Osteoblast (primary cell): ENCODE data around the gene LAMP5. TPM values are rescaled to one million over a fixed set of nuclear protein-coding genes. Genes with fewer than 3 reads are reported as not detected.

Experiments
- DNase-seq: peaks from one replicate; pipeline ENCODE4 v3.0.0; 2011; ENCODE audit warnings: low spot score, mixed read lengths; ENCODE audit not compliant: insufficient read length; ENCODE audit errors: missing footprints
- H2AFZ ChIP-seq: 2 replicates; pipeline ENCODE4 v1.6.0; 2011; ENCODE audit warnings: mild to moderate bottlenecking, low read length
- H3K27ac ChIP-seq: 2 replicates; pipeline ENCODE4 v1.5.1; 2011; ENCODE audit warnings: mild to moderate bottlenecking, low read depth, low read length, moderate library complexity
- H3K27me3 ChIP-seq: 2 replicates; pipeline ENCODE4 v1.6.0; 2012; ENCODE audit warnings: mild to moderate bottlenecking, control low read depth, inconsistent platforms, low read length, moderate library complexity; ENCODE audit not compliant: insufficient read depth
- H3K36me3 ChIP-seq: 2 replicates; pipeline ENCODE4 v1.5.1; 2011; ENCODE audit warnings: mild to moderate bottlenecking, low read length, control low read depth, moderate library complexity; ENCODE audit not compliant: insufficient read depth
- H3K4me1 ChIP-seq: 2 replicates; pipeline ENCODE4 v1.5.1; 2011; ENCODE audit warnings: mild to moderate bottlenecking, low read length, control low read depth, moderate library complexity; ENCODE audit not compliant: insufficient read depth
- H3K4me2 ChIP-seq: 2 replicates; pipeline ENCODE4 v1.6.0; 2011; ENCODE audit warnings: mild to moderate bottlenecking, low read length; ENCODE audit not compliant: insufficient read depth
- H3K4me3 ChIP-seq: fragments of 200-600 bp; sonication (generic); 3 replicates; pipeline ENCODE4 v1.5.1; 2012; ENCODE audit warnings: mild to moderate bottlenecking, low read length, inconsistent platforms; ENCODE audit not compliant: insufficient read depth
- H3K79me2 ChIP-seq: 2 replicates; pipeline ENCODE4 v1.6.0; 2012; ENCODE audit warnings: mild to moderate bottlenecking, low read length, control low read depth, inconsistent platforms; ENCODE audit not compliant: insufficient read depth
- H3K9me3 ChIP-seq: 2 replicates; pipeline ENCODE4 v1.5.1; 2011; ENCODE audit warnings: low read depth, low read length, control low read depth
- H4K20me1 ChIP-seq: 2 replicates; pipeline ENCODE4 v1.6.0; 2012; ENCODE audit warnings: mild to moderate bottlenecking, low read length, control low read depth; ENCODE audit not compliant: insufficient read depth
- total RNA-seq: library from RNA; depleted of rRNA; stranded (reverse); fragments of >200 nt; gene quantifications from 2 replicates; pipeline ENCODE4 v1.2.3, GENCODE V29; 2012
- TF ChIP-seq, protein P1 (sequence below): IDR thresholded peaks from 2 replicates; pipeline ENCODE4 v1.5.1; 2011; ENCODE audit warnings: mild to moderate bottlenecking, low read depth, low read length, moderate library complexity; ENCODE audit errors: extremely low read depth

LAMP5 gene
- total RNA-seq, 1 donor, result under 0.01 TPM

GRCh38 chr20:9482180-9482579 lies 32.2 kb upstream of the LAMP5 start:
- Histone ChIP-seq H3K9me3 (no peaks in the 10 kb centered on the region), H3K79me2 (no peaks in the 10 kb centered on the region), H3K4me1 (no peaks in the 10 kb centered on the region), H3K27ac (no peak overlapping the region), H4K20me1 (no peaks in the 10 kb centered on the region), H3K27me3 (no peaks in the 10 kb centered on the region), H2AFZ (no peak overlapping the region), H3K36me3 (no peaks in the 10 kb centered on the region), H3K4me3 (no peak overlapping the region), H3K4me2 (no peak overlapping the region)
- no peak for DNase-seq
- TF ChIP-seq, protein P1, sequence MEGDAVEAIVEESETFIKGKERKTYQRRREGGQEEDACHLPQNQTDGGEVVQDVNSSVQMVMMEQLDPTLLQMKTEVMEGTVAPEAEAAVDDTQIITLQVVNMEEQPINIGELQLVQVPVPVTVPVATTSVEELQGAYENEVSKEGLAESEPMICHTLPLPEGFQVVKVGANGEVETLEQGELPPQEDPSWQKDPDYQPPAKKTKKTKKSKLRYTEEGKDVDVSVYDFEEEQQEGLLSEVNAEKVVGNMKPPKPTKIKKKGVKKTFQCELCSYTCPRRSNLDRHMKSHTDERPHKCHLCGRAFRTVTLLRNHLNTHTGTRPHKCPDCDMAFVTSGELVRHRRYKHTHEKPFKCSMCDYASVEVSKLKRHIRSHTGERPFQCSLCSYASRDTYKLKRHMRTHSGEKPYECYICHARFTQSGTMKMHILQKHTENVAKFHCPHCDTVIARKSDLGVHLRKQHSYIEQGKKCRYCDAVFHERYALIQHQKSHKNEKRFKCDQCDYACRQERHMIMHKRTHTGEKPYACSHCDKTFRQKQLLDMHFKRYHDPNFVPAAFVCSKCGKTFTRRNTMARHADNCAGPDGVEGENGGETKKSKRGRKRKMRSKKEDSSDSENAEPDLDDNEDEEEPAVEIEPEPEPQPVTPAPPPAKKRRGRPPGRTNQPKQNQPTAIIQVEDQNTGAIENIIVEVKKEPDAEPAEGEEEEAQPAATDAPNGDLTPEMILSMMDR, result no peak

DNA sequence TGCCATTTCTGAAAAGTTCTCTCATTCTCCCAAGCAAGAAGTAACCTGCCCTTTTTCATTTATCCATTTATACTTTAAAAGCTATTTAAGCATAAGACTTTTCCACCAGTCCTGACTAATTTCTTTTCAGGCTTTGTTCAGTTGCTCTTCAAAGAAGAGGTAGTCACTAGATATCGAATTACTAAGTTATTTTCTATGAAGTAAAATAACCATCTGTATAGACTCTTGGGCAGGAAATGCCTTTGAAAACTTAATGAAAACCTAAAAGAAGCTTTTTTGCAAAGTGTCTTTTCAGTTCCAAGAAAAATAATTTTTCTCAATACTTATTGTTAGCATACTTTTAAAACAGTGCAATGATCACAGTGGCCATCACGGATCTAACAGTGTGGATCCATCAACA lies 31.3 kb upstream of the LAMP5 start:
- Histone ChIP-seq H3K4me1 (peaks cover 4% of the 10 kb centered on the region), H3K4me2 (no peak overlapping the region), H3K79me2 (no peaks in the 10 kb centered on the region), H3K27me3 (no peaks in the 10 kb centered on the region), H4K20me1 (no peaks in the 10 kb centered on the region), H3K27ac (no peak overlapping the region), H3K36me3 (no peaks in the 10 kb centered on the region), H3K4me3 (no peak overlapping the region), H2AFZ (no peak overlapping the region), H3K9me3 (no peaks in the 10 kb centered on the region)
- no peak for DNase-seq
- TF ChIP-seq, protein P1, result no peak

GRCh38 chr20:9485614-9486340 lies 28.6 kb upstream of the LAMP5 start:
- TF ChIP-seq, protein P1, result no peak
- Histone ChIP-seq H2AFZ (no peak overlapping the region), H3K4me2 (no peak overlapping the region), H4K20me1 (no peaks in the 10 kb centered on the region), H3K27me3 (no peaks in the 10 kb centered on the region), H3K4me1 (peaks cover 14% of the 10 kb centered on the region), H3K36me3 (no peaks in the 10 kb centered on the region), H3K4me3 (no peak overlapping the region), H3K79me2 (no peaks in the 10 kb centered on the region), H3K27ac (no peak overlapping the region), H3K9me3 (no peaks in the 10 kb centered on the region)
- DNase-seq, result no peak

GRCh38 chr20:9487231-9487630 lies 27.2 kb upstream of the LAMP5 start:
- H2AFZ ChIP-seq, result no peak overlapping the region
- no peaks in the 10 kb centered on the region for H3K36me3 ChIP-seq
- no peaks in the 10 kb centered on the region for H3K27me3 ChIP-seq
- no peaks in the 10 kb centered on the region for H3K9me3 ChIP-seq
- H3K4me3 ChIP-seq, result no peak overlapping the region
- H3K79me2 ChIP-seq, result no peaks in the 10 kb centered on the region
- no peak for DNase-seq
- H4K20me1 ChIP-seq, result no peaks in the 10 kb centered on the region
- TF ChIP-seq, protein P1, result no peak
- H3K4me2 ChIP-seq, result no peak overlapping the region
- H3K27ac ChIP-seq, result no peak overlapping the region
- peaks cover 26% of the 10 kb centered on the region for H3K4me1 ChIP-seq
